H1 (cell line): ENCODE results near the gene RBP3.

Source experiments
- ASH2L ChIP-seq: fragments of 200-600, 300-600 bp; sonication (generic); IDR thresholded peaks from one replicate; pipeline ENCODE4 v1.7.1; 2017; ENCODE audit warnings: low read length
- CEBPB ChIP-seq: IDR thresholded peaks from 2 replicates; pipeline ENCODE4 v1.6.1; 2012; ENCODE audit warnings: low read depth, low read length
- CREB1 ChIP-seq: IDR thresholded peaks from 2 replicates; pipeline ENCODE4 v1.6.1; 2012; ENCODE audit warnings: inconsistent platforms
- EP300 ChIP-seq, 2 experiments: IDR thresholded peaks; 1 replicate in 1 of 2; 2 replicates in 1 of 2; pipeline ENCODE4 v1.6.1; 2011 to 2012; ENCODE audit warnings: low read depth in 2 of 2, low read length in 2 of 2, mild to moderate bottlenecking in 2 of 2, borderline replicate concordance in 1 of 2, inconsistent platforms in 1 of 2, moderate library complexity in 1 of 2
- EZH2 ChIP-seq: fragments of 200-600 bp; sonication (generic); IDR thresholded peaks from 2 replicates; pipeline ENCODE4 v1.7.1; 2012; ENCODE audit warnings: low read depth, mild to moderate bottlenecking, moderate library complexity, low read length, inconsistent platforms; ENCODE audit not compliant: severe bottlenecking
- HDAC6 ChIP-seq: IDR thresholded peaks from one replicate; pipeline ENCODE4 v1.7.1; 2012; ENCODE audit warnings: low read depth, mild to moderate bottlenecking, inconsistent platforms, low read length, moderate library complexity
- JUND ChIP-seq: IDR thresholded peaks from 2 replicates; pipeline ENCODE4 v1.6.1; 2011; ENCODE audit warnings: mild to moderate bottlenecking, improper control_type of control experiment, low read length
- POLR2A ChIP-seq, 2 experiments: IDR thresholded peaks; 1 replicate in 1 of 2; 2 replicates in 1 of 2; pipeline ENCODE4 v1.6.1; 2011; ENCODE audit warnings: low read depth in 2 of 2, low read length in 2 of 2, mild to moderate bottlenecking in 2 of 2; ENCODE audit errors: control extremely low read depth in 1 of 2
- POLR2AphosphoS5 ChIP-seq: IDR thresholded peaks from 2 replicates; pipeline ENCODE4 v1.6.1; 2011; ENCODE audit warnings: low read depth, low read length
- RAD21 ChIP-seq, 2 experiments: IDR thresholded peaks in 1 of 2; conservative IDR thresholded peaks in 1 of 2; 2 replicates each; pipeline ENCODE4 v1.6.1; 2011; ENCODE audit warnings: low read depth in 2 of 2, low read length in 2 of 2, improper control_type of control experiment in 1 of 2, inconsistent platforms in 1 of 2, mild to moderate bottlenecking in 1 of 2, moderate library complexity in 1 of 2
- RXRA ChIP-seq: IDR thresholded peaks from 2 replicates; pipeline ENCODE4 v1.6.1; 2011; ENCODE audit warnings: low read depth, mild to moderate bottlenecking, low read length, moderate library complexity; ENCODE audit not compliant: insufficient read depth
- TAF1 ChIP-seq: IDR thresholded peaks from 2 replicates; pipeline ENCODE4 v1.6.1; 2011; ENCODE audit warnings: mild to moderate bottlenecking, low read depth, low read length
- ZNF274 ChIP-seq: IDR thresholded peaks from 2 replicates; pipeline ENCODE4 v1.7.0; 2012; ENCODE audit warnings: low read length, borderline replicate concordance; ENCODE audit errors: extremely low read depth
- TF ChIP-seq, protein P1 (sequence below), 3 experiments: IDR thresholded peaks; 1 replicate in 2 of 3; 2 replicates in 1 of 3; pipeline versions ENCODE4 v1.5.1 to v1.6.1; 2011; ENCODE audit warnings: low read length in 3 of 3, mild to moderate bottlenecking in 3 of 3, inconsistent platforms in 2 of 3, low read depth in 1 of 3, moderate library complexity in 1 of 3; ENCODE audit not compliant: insufficient read depth in 1 of 3; ENCODE audit errors: control extremely low read depth in 1 of 3

DNA sequence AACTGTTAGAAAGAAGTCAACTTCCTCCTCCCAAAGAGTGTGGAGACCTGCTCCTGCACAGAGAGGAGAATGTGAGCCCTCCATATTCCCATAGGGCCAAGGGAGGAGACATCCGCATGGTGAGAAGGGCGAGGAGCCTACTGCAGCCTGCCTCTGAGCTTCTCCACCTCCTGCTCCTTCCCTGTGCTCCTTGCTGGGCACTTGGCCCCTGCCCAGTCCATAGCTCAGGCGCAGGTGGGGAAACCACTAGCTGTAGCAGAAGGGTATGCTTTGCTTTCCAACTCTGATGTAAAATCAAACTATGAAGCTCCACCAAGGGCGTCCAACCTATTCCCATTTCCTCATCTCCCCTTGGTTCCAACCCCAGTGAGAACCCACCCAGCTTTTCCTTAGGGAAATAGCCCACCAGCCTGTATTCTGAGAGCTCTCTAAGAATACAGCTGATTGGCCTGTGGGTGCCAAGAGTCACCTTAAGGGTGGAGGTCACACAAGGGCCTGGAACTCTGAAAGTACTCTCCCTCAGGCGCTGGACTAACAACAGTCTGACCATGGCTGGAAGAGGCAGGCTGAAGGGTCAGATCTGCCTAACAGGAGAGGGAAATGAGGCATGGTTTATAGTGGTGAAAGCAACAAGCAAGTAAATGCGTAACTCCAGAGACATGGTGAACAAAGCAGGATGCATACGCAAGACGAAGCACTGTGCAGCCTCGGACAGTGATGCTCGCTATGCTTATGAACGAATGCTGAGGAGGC, 22.0 kb downstream of the RBP3 start:
- TF ChIP-seq CREB1 (no peak), POLR2A (IDR thresholded peaks at IDR 0.05; ENCODE audit: control extremely low read depth in 1 of 2, low read depth in 2 of 2, low read length in 2 of 2) (no peak), ZNF274 (no peak), EP300 (IDR thresholded peaks at IDR 0.05; ENCODE audit: borderline replicate concordance in 1 of 2, low read depth in 2 of 2, low read length in 2 of 2) (no peak), POLR2AphosphoS5 (no peak), TAF1 (no peak), RXRA (no peak), JUND (no peak), CEBPB (no peak), HDAC6 (no peak), EZH2 (no peak), RAD21 (IDR thresholded peaks at IDR 0.05 in 1 of 2, conservative IDR thresholded peaks at IDR 0.05 in 1 of 2; ENCODE audit: low read depth in 2 of 2, low read length in 2 of 2) (no peak), ASH2L (no peak)
- TF ChIP-seq, protein P1, sequence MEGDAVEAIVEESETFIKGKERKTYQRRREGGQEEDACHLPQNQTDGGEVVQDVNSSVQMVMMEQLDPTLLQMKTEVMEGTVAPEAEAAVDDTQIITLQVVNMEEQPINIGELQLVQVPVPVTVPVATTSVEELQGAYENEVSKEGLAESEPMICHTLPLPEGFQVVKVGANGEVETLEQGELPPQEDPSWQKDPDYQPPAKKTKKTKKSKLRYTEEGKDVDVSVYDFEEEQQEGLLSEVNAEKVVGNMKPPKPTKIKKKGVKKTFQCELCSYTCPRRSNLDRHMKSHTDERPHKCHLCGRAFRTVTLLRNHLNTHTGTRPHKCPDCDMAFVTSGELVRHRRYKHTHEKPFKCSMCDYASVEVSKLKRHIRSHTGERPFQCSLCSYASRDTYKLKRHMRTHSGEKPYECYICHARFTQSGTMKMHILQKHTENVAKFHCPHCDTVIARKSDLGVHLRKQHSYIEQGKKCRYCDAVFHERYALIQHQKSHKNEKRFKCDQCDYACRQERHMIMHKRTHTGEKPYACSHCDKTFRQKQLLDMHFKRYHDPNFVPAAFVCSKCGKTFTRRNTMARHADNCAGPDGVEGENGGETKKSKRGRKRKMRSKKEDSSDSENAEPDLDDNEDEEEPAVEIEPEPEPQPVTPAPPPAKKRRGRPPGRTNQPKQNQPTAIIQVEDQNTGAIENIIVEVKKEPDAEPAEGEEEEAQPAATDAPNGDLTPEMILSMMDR (IDR thresholded peaks at IDR 0.05; ENCODE audit: control extremely low read depth in 1 of 3, insufficient read depth in 1 of 3, low read depth in 1 of 3, low read length in 3 of 3): no peak
